HepG2 (cell line): ENCODE data around the gene TUBA4B. TPM values are rescaled to one million over a fixed set of nuclear protein-coding genes. Genes with fewer than 3 reads are reported as not detected.
A peak's percentile ranks its signal among the peaks of the same experiment; 100 is the strongest.

Source experiments
- ADNP ChIP-seq: sonication (generic); formaldehyde crosslinking; IDR thresholded peaks from 2 replicates; pipeline ENCODE4 v1.4.0; 2020; ENCODE audit warnings: missing genetic modification reagents
- GABPB1 ChIP-seq: IDR thresholded peaks from 2 replicates; pipeline ENCODE4 v1.6.1; 2016; ENCODE audit warnings: mild to moderate bottlenecking, missing genetic modification reagents, moderate library complexity, missing compliant biosample characterization
- ISX ChIP-seq: sonication (generic); formaldehyde crosslinking; conservative IDR thresholded peaks from 2 replicates; pipeline ENCODE4 v1.5.0; 2020; ENCODE audit warnings: missing genetic modification reagents
- KAT2B ChIP-seq: fragments of 150-350 bp; IDR thresholded peaks from 2 replicates; pipeline ENCODE4 v1.6.1; 2014; ENCODE audit warnings: low read depth, low read length, borderline replicate concordance
- NFYB ChIP-seq: sonication (generic); formaldehyde crosslinking; IDR thresholded peaks from 2 replicates; pipeline ENCODE4 v1.4.0; 2020; ENCODE audit warnings: missing genetic modification reagents
- STAT6 ChIP-seq: sonication (generic); formaldehyde crosslinking; IDR thresholded peaks from 2 replicates; pipeline ENCODE4 v1.4.0; 2020; ENCODE audit warnings: missing genetic modification reagents, mild to moderate bottlenecking, borderline replicate concordance
- TAF15 ChIP-seq: fragments of 200-400 bp; formaldehyde crosslinking; IDR thresholded peaks from one replicate; pipeline ENCODE4 v1.6.1; 2018; ENCODE audit warnings: mild to moderate bottlenecking, low read depth, low read length; ENCODE audit not compliant: poor library complexity, severe bottlenecking
- TBX3 ChIP-seq: fragments of 450-650 bp; IDR thresholded peaks from 2 replicates; pipeline ENCODE4 v1.6.1; 2017; ENCODE audit warnings: antibody characterized with exemption, mild to moderate bottlenecking, inconsistent platforms, borderline replicate concordance
- ZBTB4 ChIP-seq: sonication (generic); formaldehyde crosslinking; IDR thresholded peaks from 2 replicates; pipeline ENCODE4 v1.4.0; 2020; ENCODE audit warnings: missing genetic modification reagents, mild to moderate bottlenecking, borderline replicate concordance
- ZNF138 ChIP-seq: sonication (generic); formaldehyde crosslinking; IDR thresholded peaks from 2 replicates; pipeline ENCODE4 v1.5.0; 2020; ENCODE audit warnings: mild to moderate bottlenecking, low read depth, missing genetic modification reagents
- ZNF20 ChIP-seq: sonication (generic); formaldehyde crosslinking; IDR thresholded peaks from 2 replicates; pipeline ENCODE4 v1.4.0; 2020; ENCODE audit warnings: mild to moderate bottlenecking, moderate library complexity, missing genetic modification reagents
- ZNF337 ChIP-seq: sonication (generic); formaldehyde crosslinking; IDR thresholded peaks from 2 replicates; pipeline ENCODE4 v1.5.1; 2020; ENCODE audit warnings: missing genetic modification reagents, low read depth, mild to moderate bottlenecking, borderline replicate concordance
- ZNF512B ChIP-seq: sonication (generic); formaldehyde crosslinking; IDR thresholded peaks from 2 replicates; pipeline ENCODE4 v1.5.1; 2020; ENCODE audit warnings: missing genetic modification reagents, mild to moderate bottlenecking, borderline replicate concordance
- ZNF609 ChIP-seq: sonication (generic); formaldehyde crosslinking; IDR thresholded peaks from 2 replicates; pipeline ENCODE4 v1.4.0; 2020; ENCODE audit warnings: mild to moderate bottlenecking, missing genetic modification reagents, borderline replicate concordance
- polyA plus RNA-seq, 8 experiments: library from polyadenylated mRNA; depleted of rRNA in 3 of 8; stranded (reverse) in 7 of 8; unstranded in 1 of 8; fragments of >200 nt; fragmentation: Illumina TruSeq in 4 of 8; extraction: Trizol in 4 of 8; gene quantifications; 2 replicates each; pipeline versions ENCODE4 v1.2.1 to v1.2.3, GENCODE V29; 2011 to 2016; ENCODE audit warnings: low read depth in 4 of 8, missing spikeins in 1 of 8, mixed read lengths in 1 of 8; ENCODE audit not compliant: insufficient read depth in 1 of 8
- total RNA-seq, 5 experiments: library from RNA; depleted of rRNA; stranded (reverse); fragments of >200 nt; fragmentation: Illumina TruSeq; extraction: Trizol; gene quantifications; 2 replicates each; pipeline ENCODE4 v1.2.3, GENCODE V29; 2016; ENCODE audit warnings: low read depth in 1 of 5

Gene TUBA4B
- total and polyA plus RNA-seq, 2 of the 13 experiments (the other 11 are each of a cell fraction or from before 2014, with no cell fraction given), result 0.18 to 0.22 TPM

GRCh38 chr2:219230059-219230540 lies 22.9 kb upstream of the TUBA4B start (continued):
- TF ChIP-seq ZNF609 (CRISPR knock-in tag) (no peak), TAF15 (no peak), GABPB1 (peak; percentile 66), ZNF512B (CRISPR knock-in tag) (0 out of 2 replicates have a peak, but pooled peaks have one; percentile 64), KAT2B (no peak), ADNP (CRISPR knock-in tag) (no peak), ZNF138 (CRISPR knock-in tag) (no peak), ZBTB4 (0 out of 2 replicates have a peak, but pooled peaks have one; percentile 21), ZNF20 (no peak), TBX3 (no peak), ZNF337 (CRISPR knock-in tag) (peak; percentile 76; the same call in 1 of the 2 replicates), NFYB (CRISPR knock-in tag) (no peak), ISX (CRISPR knock-in tag) (0 out of 2 replicates have a peak, but pooled peaks have one; percentile 80), STAT6 (CRISPR knock-in tag) (peak; percentile 78)
